ENCODE results near the gene CAMTA2.

The CAMTA2 gene

GRCh38 chr17:4953451-4953961 is 34.0 kb downstream of the CAMTA2 start:
- Histone ChIP-seq H3K9me3 (ENCODE audit: insufficient read depth, low read length) (no peaks in the 10 kb centered on the region), H3K27me3 (ENCODE audit: low read length) (no peaks in the 10 kb centered on the region), H3K9me2 (replicated peaks; ENCODE audit: insufficient read depth, low read length) (no peaks in the 10 kb centered on the region), H3K9ac (ENCODE audit: low read length) (no peak overlapping the region), H3K27ac (ENCODE audit: low read depth, low read length) (no peak overlapping the region), H3K4me2 (ENCODE audit: low read depth, low read length, poor library complexity, severe bottlenecking) (no peak overlapping the region), H3K36me3 (ENCODE audit: low read length) (no peaks in the 10 kb centered on the region), H3K79me2 (ENCODE audit: insufficient read depth, low read length) (no peaks in the 10 kb centered on the region), H3F3A (ENCODE audit: insufficient read depth) (peaks cover 7% of the 10 kb centered on the region), H3K4me3 (ENCODE audit: insufficient read depth, low read length, poor library complexity, severe bottlenecking) (no peak overlapping the region), H4K20me1 (ENCODE audit: low read depth, low read length) (no peaks in the 10 kb centered on the region), H2AFZ (ENCODE audit: low read depth, low read length, severe bottlenecking) (no peak overlapping the region)
- TF ChIP-seq EZH2phosphoT487 (conservative IDR thresholded peaks at IDR 0.05; ENCODE audit: low read length) (no peak), CTCF (IDR thresholded peaks at IDR 0.05; ENCODE audit: insufficient read depth, low read length, poor library complexity, severe bottlenecking) (no peak)

GRCh38 chr17:4951486-4951885 is 36.0 kb downstream of the CAMTA2 start:
- no peak for TF ChIP-seq CTCF (IDR thresholded peaks at IDR 0.05; ENCODE audit: insufficient read depth, low read length, poor library complexity, severe bottlenecking)
- no peak for TF ChIP-seq EZH2phosphoT487 (conservative IDR thresholded peaks at IDR 0.05; ENCODE audit: low read length)
- H3K27me3 ChIP-seq (ENCODE audit: low read length): no peaks in the 10 kb centered on the region
- H3K79me2 ChIP-seq (ENCODE audit: insufficient read depth, low read length): peaks cover 18% of the 10 kb centered on the region
- no peak overlapping the region for H3K4me2 ChIP-seq (ENCODE audit: low read depth, low read length, poor library complexity, severe bottlenecking)
- peaks cover 7% of the 10 kb centered on the region; the same call in 1 of the 2 replicates for H3K36me3 ChIP-seq (ENCODE audit: low read length)
- H4K20me1 ChIP-seq (ENCODE audit: low read depth, low read length): no peaks in the 10 kb centered on the region
- H3K9ac ChIP-seq (ENCODE audit: low read length): no peak overlapping the region
- H3K9me3 ChIP-seq (ENCODE audit: insufficient read depth, low read length): no peaks in the 10 kb centered on the region
- H3K9me2 ChIP-seq (replicated peaks; ENCODE audit: insufficient read depth, low read length): no peaks in the 10 kb centered on the region
- peaks cover 24% of the 10 kb centered on the region for H3F3A ChIP-seq (ENCODE audit: insufficient read depth)
- H2AFZ ChIP-seq (ENCODE audit: low read depth, low read length, severe bottlenecking): no peak overlapping the region
- H3K27ac ChIP-seq (ENCODE audit: low read depth, low read length): no peak overlapping the region
- no peak overlapping the region for H3K4me3 ChIP-seq (ENCODE audit: insufficient read depth, low read length, poor library complexity, severe bottlenecking)

- peak within 1 kb of the TSS; percentile 100 for H3K9ac ChIP-seq (ENCODE audit: low read length)
- H3K36me3 ChIP-seq (ENCODE audit: low read length): peaks cover 11% of the 10 kb centered on the region; the same call in 1 of the 2 replicates
- peak within 1 kb of the TSS; percentile 100 for H3K4me3 ChIP-seq (ENCODE audit: insufficient read depth, low read length, poor library complexity, severe bottlenecking)
- no peaks in the 10 kb centered on the region for H3K9me3 ChIP-seq (ENCODE audit: insufficient read depth, low read length)
- peak within 1 kb of the TSS; percentile 98 for H3K4me2 ChIP-seq (ENCODE audit: low read depth, low read length, poor library complexity, severe bottlenecking)
- no peak for TF ChIP-seq EZH2phosphoT487 (conservative IDR thresholded peaks at IDR 0.05; ENCODE audit: low read length)
- no peak for TF ChIP-seq CTCF (IDR thresholded peaks at IDR 0.05; ENCODE audit: insufficient read depth, low read length, poor library complexity, severe bottlenecking)
- no peaks in the 10 kb centered on the region for H3K9me2 ChIP-seq (replicated peaks; ENCODE audit: insufficient read depth, low read length)
- peak within 1 kb of the TSS; percentile 21 for H2AFZ ChIP-seq (ENCODE audit: low read depth, low read length, severe bottlenecking)
- H4K20me1 ChIP-seq (ENCODE audit: low read depth, low read length): peaks cover 3% of the 10 kb centered on the region; the same call in 1 of the 2 replicates
- H3K27ac ChIP-seq (ENCODE audit: low read depth, low read length): peak within 1 kb of the TSS; percentile 100
- H3K79me2 ChIP-seq (ENCODE audit: insufficient read depth, low read length): peaks cover 24% of the 10 kb centered on the region
- peaks cover 31% of the 10 kb centered on the region for H3F3A ChIP-seq (ENCODE audit: insufficient read depth)
- H3K27me3 ChIP-seq (ENCODE audit: low read length): no peaks in the 10 kb centered on the region
Measured at GRCh38 chr17:4950746-4951204, 36.7 kb downstream of the CAMTA2 start, which contains the start of gene ENO3. ENO3 (plus strand) TSS chr17:4951119; CDS start chr17:4951830, 711 bp downstream.
